Measurements from ENCODE around the gene SMIM33. TPM values are rescaled to one million over a fixed set of nuclear protein-coding genes. Genes with fewer than 3 reads are reported as not detected.

The SMIM33 gene
- total and polyA plus RNA-seq, 9 of the 15 experiments (the other 6 are each of a cell fraction or from before 2014, with no cell fraction given): not detected

GRCh38 chr5:139481580-139482049 lies 10.8 kb downstream of the SMIM33 start (continued):
- TF ChIP-seq BHLHE40 (IDR thresholded peaks at IDR 0.05; ENCODE audit: low read length) (no peak), U2AF1 (optimal IDR thresholded peaks at IDR 0.05; ENCODE audit: low read depth, low read length) (no peak), MTA1 (IDR thresholded peaks at IDR 0.05; ENCODE audit: borderline replicate concordance) (no peak), SPI1 (IDR thresholded peaks at IDR 0.05; ENCODE audit: borderline replicate concordance, low read depth, low read length) (peak; percentile 92), WHSC1 (IDR thresholded peaks at IDR 0.05; ENCODE audit: low read length) (no peak), DPF2 (IDR thresholded peaks at IDR 0.05) (no peak), RAD21 (CRISPR knock-in tag; conservative IDR thresholded peaks at IDR 0.05 in 1 of 2, IDR thresholded peaks at IDR 0.05 in 1 of 2) (0 out of 4 replicates have a peak, but pooled peaks of 1 of the 2 experiments have one; percentile 18), ELK3 (CRISPR knock-in tag; IDR thresholded peaks at IDR 0.05) (no peak), HEY1 (CRISPR knock-in tag; IDR thresholded peaks at IDR 0.05; ENCODE audit: borderline replicate concordance) (no peak), SIN3B (IDR thresholded peaks at IDR 0.05; ENCODE audit: low read depth) (no peak), NR3C1 (CRISPR knock-in tag; IDR thresholded peaks at IDR 0.05) (no peak), SIX5 (IDR thresholded peaks at IDR 0.05; ENCODE audit: borderline replicate concordance in 1 of 2, insufficient read depth in 1 of 2, low read depth in 1 of 2, low read length in 2 of 2) (no peak), AFF1 (IDR thresholded peaks at IDR 0.05; ENCODE audit: low read depth in 1 of 2, partially characterized antibody in 2 of 2) (peak in 1 of 2 experiments; percentile 14), CTCFL (IDR thresholded peaks at IDR 0.05; ENCODE audit: borderline replicate concordance, insufficient read depth, low read depth, low read length, poor library complexity, severe bottlenecking) (peak; percentile 20), SRSF3 (IDR thresholded peaks at IDR 0.05; ENCODE audit: insufficient read depth, low read length) (0 out of 2 replicates have a peak, but pooled peaks have one; percentile 52), SUPT5H (IDR thresholded peaks at IDR 0.05) (no peak), ZNF57 (CRISPR knock-in tag; IDR thresholded peaks at IDR 0.05) (0 out of 2 replicates have a peak, but pooled peaks have one; percentile 12), FOXM1 (IDR thresholded peaks at IDR 0.05; ENCODE audit: low read depth) (no peak), FOXM1 (CRISPR knock-in tag; IDR thresholded peaks at IDR 0.05; ENCODE audit: low read depth) (no peak), FIP1L1 (IDR thresholded peaks at IDR 0.05; ENCODE audit: low read depth, low read length, poor library complexity, severe bottlenecking) (no peak), ZNF347 (CRISPR knock-in tag; IDR thresholded peaks at IDR 0.05; ENCODE audit: low read depth) (no peak), HNRNPL (IDR thresholded peaks at IDR 0.05; ENCODE audit: low read depth, low read length) (no peak)

Data from K562 (cell line).